NB4 (cell line): ENCODE data around the gene TMED10.

Experiments used
- DNase-seq: peaks from one replicate; pipeline ENCODE4 v3.0.0; 2010; ENCODE audit warnings: low read depth
- H3K4me3 ChIP-seq: one replicate; pipeline ENCODE4 v1.5.1; 2011; ENCODE audit warnings: mild to moderate bottlenecking, low read depth, low read length, moderate library complexity
- MYC ChIP-seq: IDR thresholded peaks from 2 replicates; pipeline ENCODE4 v1.6.1; 2011; ENCODE audit warnings: low read depth, low read length
- POLR2A ChIP-seq: IDR thresholded peaks from 2 replicates; pipeline ENCODE4 v1.6.1; 2011; ENCODE audit warnings: mild to moderate bottlenecking; ENCODE audit not compliant: insufficient read length; ENCODE audit errors: extremely low read depth
- TF ChIP-seq, protein P1 (sequence below): IDR thresholded peaks from 2 replicates; pipeline ENCODE4 v1.6.1; 2011; ENCODE audit warnings: low read depth, low read length
- TF ChIP-seq, protein P2 (sequence below): IDR thresholded peaks from one replicate; pipeline ENCODE4 v1.5.1; 2012; ENCODE audit warnings: low read depth, low read length

TMED10 gene

GRCh38 chr14:75120541-75121291 lies 55.7 kb downstream of the TMED10 start:
- H3K4me3 ChIP-seq: no peak overlapping the region
- TF ChIP-seq POLR2A (no peak), MYC (no peak)
- TF ChIP-seq, protein P1, sequence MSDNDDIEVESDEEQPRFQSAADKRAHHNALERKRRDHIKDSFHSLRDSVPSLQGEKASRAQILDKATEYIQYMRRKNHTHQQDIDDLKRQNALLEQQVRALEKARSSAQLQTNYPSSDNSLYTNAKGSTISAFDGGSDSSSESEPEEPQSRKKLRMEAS: no peak
- TF ChIP-seq, protein P2, sequence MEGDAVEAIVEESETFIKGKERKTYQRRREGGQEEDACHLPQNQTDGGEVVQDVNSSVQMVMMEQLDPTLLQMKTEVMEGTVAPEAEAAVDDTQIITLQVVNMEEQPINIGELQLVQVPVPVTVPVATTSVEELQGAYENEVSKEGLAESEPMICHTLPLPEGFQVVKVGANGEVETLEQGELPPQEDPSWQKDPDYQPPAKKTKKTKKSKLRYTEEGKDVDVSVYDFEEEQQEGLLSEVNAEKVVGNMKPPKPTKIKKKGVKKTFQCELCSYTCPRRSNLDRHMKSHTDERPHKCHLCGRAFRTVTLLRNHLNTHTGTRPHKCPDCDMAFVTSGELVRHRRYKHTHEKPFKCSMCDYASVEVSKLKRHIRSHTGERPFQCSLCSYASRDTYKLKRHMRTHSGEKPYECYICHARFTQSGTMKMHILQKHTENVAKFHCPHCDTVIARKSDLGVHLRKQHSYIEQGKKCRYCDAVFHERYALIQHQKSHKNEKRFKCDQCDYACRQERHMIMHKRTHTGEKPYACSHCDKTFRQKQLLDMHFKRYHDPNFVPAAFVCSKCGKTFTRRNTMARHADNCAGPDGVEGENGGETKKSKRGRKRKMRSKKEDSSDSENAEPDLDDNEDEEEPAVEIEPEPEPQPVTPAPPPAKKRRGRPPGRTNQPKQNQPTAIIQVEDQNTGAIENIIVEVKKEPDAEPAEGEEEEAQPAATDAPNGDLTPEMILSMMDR: no peak
- DNase-seq: peak; percentile 30

- peak; percentile 17 for DNase-seq
- TF ChIP-seq, protein P1: no peak
- no peak for TF ChIP-seq POLR2A
- TF ChIP-seq MYC: no peak
Measured at GRCh38 chr14:75119056-75119455, 57.4 kb downstream of the TMED10 start.

GRCh38 chr14:75113932-75114539 lies 62.4 kb downstream of the TMED10 start:
- TF ChIP-seq, protein P1: no peak
- no peak for TF ChIP-seq MYC
- no peak for TF ChIP-seq POLR2A
- H3K4me3 ChIP-seq: no peak overlapping the region
- no peak for DNase-seq

More at GRCh38 chr14:75119056-75119455, 57.4 kb downstream of the TMED10 start:
- no peak overlapping the region for H3K4me3 ChIP-seq

GRCh38 chr14:75109877-75110276 lies 66.5 kb downstream of the TMED10 start:
- no peak for TF ChIP-seq POLR2A
- TF ChIP-seq, protein P2: no peak
- TF ChIP-seq, protein P1: no peak
- no peak for TF ChIP-seq MYC
- no peak for DNase-seq

DNA sequence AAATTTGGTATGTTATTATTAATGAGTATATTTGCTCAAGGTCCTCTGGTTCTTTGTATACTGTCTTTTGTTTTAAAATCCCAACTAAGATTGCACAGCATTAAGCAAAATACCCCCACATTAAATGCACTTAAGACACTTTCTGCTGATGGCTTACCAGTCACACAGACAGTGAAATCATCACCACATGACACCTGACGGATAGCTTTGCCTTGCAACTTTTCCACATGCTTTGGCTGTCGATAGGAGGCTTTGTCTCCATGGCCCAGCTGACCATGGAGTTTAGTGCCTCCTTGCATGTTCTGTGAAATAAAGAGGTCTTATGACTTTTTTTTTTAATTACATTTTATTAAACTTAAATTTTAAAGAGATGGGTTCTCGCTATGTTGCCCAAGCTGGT lies 69.2 kb downstream of the TMED10 start:
- H3K4me3 ChIP-seq: no peak overlapping the region
- TF ChIP-seq MYC: no peak
- TF ChIP-seq, protein P2: no peak
- TF ChIP-seq, protein P1: no peak
- TF ChIP-seq POLR2A: no peak
- DNase-seq: no peak

More at GRCh38 chr14:75109877-75110276, 66.5 kb downstream of the TMED10 start:
- no peak overlapping the region for H3K4me3 ChIP-seq

- no peak overlapping the region for H3K4me3 ChIP-seq
- no peak for DNase-seq
- TF ChIP-seq MYC (no peak), POLR2A (no peak)
- TF ChIP-seq, protein P2: no peak
- TF ChIP-seq, protein P1: no peak
Measured at GRCh38 chr14:75101491-75101890, 74.9 kb downstream of the TMED10 start.
